ENCODE results near the gene MACROH2A1. TPM values are rescaled to one million over a fixed set of nuclear protein-coding genes. Genes with fewer than 3 reads are reported as not detected.

The MACROH2A1 gene
- total RNA-seq, 1 donor from 2014 or later: 123 TPM

- no peak for DNase-seq (ENCODE audit: extremely low spot score, unreplicated experiment)
- peaks cover 27% of the 10 kb centered on the region for H3K36me3 Mint-ChIP-seq (ENCODE audit: unreplicated experiment)
- H3K9me3 Mint-ChIP-seq (ENCODE audit: unreplicated experiment): no peaks in the 10 kb centered on the region
- no peak overlapping the region for H3K4me3 Mint-ChIP-seq (ENCODE audit: unreplicated experiment)
- TF ChIP-seq CTCF (IDR thresholded peaks at IDR 0.05): no peak
- H3K4me1 Mint-ChIP-seq (ENCODE audit: unreplicated experiment): peaks cover 47% of the 10 kb centered on the region
- peak overlapping the region; percentile 86 for H3K27ac Mint-ChIP-seq (ENCODE audit: unreplicated experiment)
- no peaks in the 10 kb centered on the region for H3K27me3 Mint-ChIP-seq (ENCODE audit: unreplicated experiment)
These were observed 44.9 kb downstream of the MACROH2A1 start for GRCh38 chr5:135353952-135354721.

- DNase-seq (ENCODE audit: extremely low spot score, unreplicated experiment): no peak
- TF ChIP-seq CTCF (IDR thresholded peaks at IDR 0.05): no peak
- H3K27ac Mint-ChIP-seq (ENCODE audit: unreplicated experiment): no peak overlapping the region
These were observed 48.5 kb downstream of the MACROH2A1 start for GRCh38 chr5:135350536-135350935.

GRCh38 chr5:135349886-135350285, 49.1 kb downstream of the MACROH2A1 start:
- Mint-ChIP-seq H3K4me1 (ENCODE audit: unreplicated experiment) (peaks cover 21% of the 10 kb centered on the region), H3K9me3 (ENCODE audit: unreplicated experiment) (no peaks in the 10 kb centered on the region), H3K27me3 (ENCODE audit: unreplicated experiment) (no peaks in the 10 kb centered on the region), H3K36me3 (ENCODE audit: unreplicated experiment) (peaks cover 32% of the 10 kb centered on the region), H3K4me3 (ENCODE audit: unreplicated experiment) (no peak overlapping the region), H3K27ac (ENCODE audit: unreplicated experiment) (no peak overlapping the region)
- no peak for TF ChIP-seq CTCF (IDR thresholded peaks at IDR 0.05)
- DNase-seq (ENCODE audit: extremely low spot score, unreplicated experiment): no peak

More at GRCh38 chr5:135350536-135350935, 48.5 kb downstream of the MACROH2A1 start:
- Mint-ChIP-seq H3K9me3 (ENCODE audit: unreplicated experiment) (no peaks in the 10 kb centered on the region), H3K4me3 (ENCODE audit: unreplicated experiment) (no peak overlapping the region), H3K36me3 (ENCODE audit: unreplicated experiment) (peaks cover 31% of the 10 kb centered on the region), H3K27me3 (ENCODE audit: unreplicated experiment) (no peaks in the 10 kb centered on the region), H3K4me1 (ENCODE audit: unreplicated experiment) (peaks cover 27% of the 10 kb centered on the region)

- no peak for TF ChIP-seq CTCF (IDR thresholded peaks at IDR 0.05)
- peaks cover 16% of the 10 kb centered on the region for H3K4me1 Mint-ChIP-seq (ENCODE audit: unreplicated experiment)
- no peaks in the 10 kb centered on the region for H3K27me3 Mint-ChIP-seq (ENCODE audit: unreplicated experiment)
- H3K4me3 Mint-ChIP-seq (ENCODE audit: unreplicated experiment): no peak overlapping the region
- H3K27ac Mint-ChIP-seq (ENCODE audit: unreplicated experiment): no peak overlapping the region
- peaks cover 33% of the 10 kb centered on the region for H3K36me3 Mint-ChIP-seq (ENCODE audit: unreplicated experiment)
- no peak for DNase-seq (ENCODE audit: extremely low spot score, unreplicated experiment)
- no peaks in the 10 kb centered on the region for H3K9me3 Mint-ChIP-seq (ENCODE audit: unreplicated experiment)
These were observed 49.6 kb downstream of the MACROH2A1 start for GRCh38 chr5:135349451-135349850.

- H3K27me3 Mint-ChIP-seq (ENCODE audit: unreplicated experiment): no peaks in the 10 kb centered on the region
- no peak for DNase-seq (ENCODE audit: extremely low spot score, unreplicated experiment)
- peaks cover 11% of the 10 kb centered on the region for H3K4me1 Mint-ChIP-seq (ENCODE audit: unreplicated experiment)
- no peak overlapping the region for H3K27ac Mint-ChIP-seq (ENCODE audit: unreplicated experiment)
- peaks cover 33% of the 10 kb centered on the region for H3K36me3 Mint-ChIP-seq (ENCODE audit: unreplicated experiment)
- H3K4me3 Mint-ChIP-seq (ENCODE audit: unreplicated experiment): no peak overlapping the region
- no peak for TF ChIP-seq CTCF (IDR thresholded peaks at IDR 0.05)
- H3K9me3 Mint-ChIP-seq (ENCODE audit: unreplicated experiment): no peaks in the 10 kb centered on the region
These were observed 50.1 kb downstream of the MACROH2A1 start for GRCh38 chr5:135348918-135349317.
